Transverse colon (tissue), 4 donors: ENCODE data around the gene POLR2M. TPM values are rescaled to one million over a fixed set of nuclear protein-coding genes. Genes with fewer than 3 reads are reported as not detected.

ENCODE experiments used
- DNase-seq: peaks from one replicate; pipeline ENCODE4 v3.0.0-alpha.2; 2019
- H3K27ac ChIP-seq, 4 donors: fragments of 200-600 bp; sonication (generic); 2 replicates each; pipeline ENCODE4 v1.5.1; 2016 to 2018; ENCODE audit warnings: inconsistent platforms in 4 of 4
- H3K27me3 ChIP-seq: fragments of 200-600 bp; sonication (generic); 2 replicates; pipeline ENCODE4 v1.5.1; 2017; ENCODE audit warnings: inconsistent platforms
- H3K36me3 ChIP-seq, 4 donors: fragments of 200-600 bp; sonication (generic); 2 replicates each; pipeline ENCODE4 v1.5.1; 2017 to 2019; ENCODE audit warnings: inconsistent platforms in 4 of 4
- H3K4me1 ChIP-seq, 4 donors: fragments of 200-600 bp; sonication (generic); 2 replicates each; pipeline ENCODE4 v1.5.1; 2017 to 2020; ENCODE audit warnings: inconsistent platforms in 4 of 4
- H3K4me3 ChIP-seq, 4 donors: fragments of 200-600 bp; sonication (generic); 1 replicate in 1 of 4; 2 replicates in 3 of 4; pipeline versions ENCODE4 v1.5.1 to v1.6.1; 2017 to 2019; ENCODE audit warnings: inconsistent platforms in 4 of 4
- H3K9me3 ChIP-seq, 2 donors: fragments of 200-600 bp; sonication (generic); 2 replicates each; pipeline ENCODE4 v1.5.1; 2017 to 2019; ENCODE audit warnings: inconsistent platforms in 2 of 2
- CTCF ChIP-seq, 5 experiments: fragments of 200-600 bp in 3 of 5; fragments of 450-650 bp in 2 of 5; sonication (generic) in 3 of 5; IDR thresholded peaks; 1 replicate in 2 of 5; 2 replicates in 3 of 5; pipeline ENCODE4 v1.5.1; 2016 to 2017; ENCODE audit warnings: antibody characterized with exemption in 5 of 5, inconsistent platforms in 3 of 5, mild to moderate bottlenecking in 2 of 5, moderate library complexity in 1 of 5
- EP300 ChIP-seq: sonication (generic); formaldehyde crosslinking; IDR thresholded peaks from one replicate; pipeline ENCODE4 v1.6.1; 2017; ENCODE audit warnings: antibody characterized with exemption, low read depth
- POLR2A ChIP-seq: fragments of 450-650 bp; IDR thresholded peaks from one replicate; pipeline ENCODE4 v1.6.1; 2016; ENCODE audit warnings: antibody characterized with exemption, mild to moderate bottlenecking, moderate library complexity
- POLR2AphosphoS5 ChIP-seq, 3 donors: sonication (generic); formaldehyde crosslinking; IDR thresholded peaks; one replicate each; pipeline ENCODE4 v1.6.1; 2016; ENCODE audit warnings: antibody characterized with exemption in 3 of 3
- WGBS, 2 donors: methylation state at CpG; one replicate each; pipeline ENCODE4 v1.1.5; 2018; ENCODE audit warnings: low coverage in 1 of 2; 5-methylcytosine and 5-hydroxymethylcytosine counted together
- in situ Hi-C, 4 donors: fragments of 200-750 bp; cut with MboI; loops; one replicate each; pipeline versions ENCODE4 v1.15.0 to v1.15.1; 2017; ENCODE audit warnings: low sequenced_read_pairs in 3 of 4, low pct_ligation_motif_present in 1 of 4, low pct_unique_long_range_greater_than_20kb in 1 of 4
- intact Hi-C: fragments of 100-400 bp; cut with DNase I; formaldehyde crosslinking; loops from one replicate; pipeline ENCODE4 v1.15.1; 2023; ENCODE audit warnings: low total_unique reads
- total RNA-seq, 4 donors: library from RNA; depleted of rRNA; stranded (reverse); fragments of >200 nt; gene quantifications; one replicate each; pipeline ENCODE4 v1.1.0, GENCODE V29; 2016

Gene POLR2M
- total RNA-seq, 4 donors from 2014 or later = 18.5 to 159 (median 42.2) TPM

GRCh38 chr15:57685306-57686095 lies 21.0 kb upstream of the POLR2M start:
- WGBS, 2 donors = 73 to 79% methylated on average over 4 to 7 of the region's 7 CpGs
- DNase-seq = no peak
- intact Hi-C loops = no loop called here
- no peaks in the 10 kb centered on the region for H3K27me3 ChIP-seq
- no peak overlapping the region for H3K27ac ChIP-seq
- no peaks in the 10 kb centered on the region for H3K9me3 ChIP-seq
- in situ Hi-C loops = no loop called here
- no peaks in the 10 kb centered on the region for H3K36me3 ChIP-seq
- TF ChIP-seq POLR2A (no peak), CTCF (IDR thresholded peaks at IDR 0.05) (no peak), EP300 (no peak), POLR2AphosphoS5 (IDR thresholded peaks at IDR 0.05) (no peak)
- H3K4me1 ChIP-seq = no peaks in the 10 kb centered on the region
- no peak overlapping the region for H3K4me3 ChIP-seq

- Histone ChIP-seq H3K9me3 (no peaks in the 10 kb centered on the region), H3K36me3 (no peaks in the 10 kb centered on the region), H3K27me3 (no peaks in the 10 kb centered on the region), H3K27ac (no peak overlapping the region), H3K4me3 (no peak overlapping the region), H3K4me1 (no peaks in the 10 kb centered on the region)
- no peak for TF ChIP-seq EP300
- intact Hi-C loops = no loop called here
- no peak for DNase-seq
- in situ Hi-C loops = no loop called here
- 77 to 83% methylated on average over 1 to 4 of the region's 4 CpGs for WGBS, 2 donors
Measured at GRCh38 chr15:57686657-57687056, 19.9 kb upstream of the POLR2M start.

DNA sequence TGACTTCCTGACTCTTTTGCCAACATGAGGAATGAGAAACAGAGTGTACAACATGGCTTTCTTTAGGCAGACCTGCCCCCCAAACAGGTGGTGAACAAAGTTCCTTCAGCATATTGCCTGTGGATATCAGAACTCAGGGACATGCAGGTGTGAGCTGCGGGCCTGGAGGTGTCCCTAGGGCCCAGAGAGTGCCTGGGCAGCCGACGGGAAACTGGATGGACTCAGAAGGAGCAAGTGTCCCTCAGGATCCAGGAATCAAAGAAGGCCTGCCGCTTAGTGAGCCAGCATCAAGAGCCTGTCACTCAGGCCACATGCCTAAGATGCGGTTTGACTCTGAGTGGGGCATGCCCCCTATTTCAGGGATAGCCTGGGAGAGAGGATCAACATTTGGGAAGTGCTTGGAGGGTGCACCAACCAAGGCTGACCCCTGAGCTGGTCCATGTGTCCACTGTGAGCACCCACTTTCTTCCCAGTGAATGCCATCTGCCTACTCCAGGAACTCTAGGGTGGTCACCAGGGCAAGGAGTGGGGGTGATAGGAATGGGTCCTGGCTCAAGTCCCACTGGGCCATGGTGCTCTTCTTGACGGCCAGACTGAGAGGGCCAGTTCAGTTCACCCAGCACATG lies 16.1 kb upstream of the POLR2M start:
- H3K4me3 ChIP-seq = no peak overlapping the region
- H3K36me3 ChIP-seq = no peaks in the 10 kb centered on the region
- H3K27ac ChIP-seq = no peak overlapping the region
- no peaks in the 10 kb centered on the region for H3K9me3 ChIP-seq
- no peaks in the 10 kb centered on the region for H3K27me3 ChIP-seq
- no peak for DNase-seq
- no peak for TF ChIP-seq POLR2A
- no peak for TF ChIP-seq EP300
- no peak for TF ChIP-seq CTCF (IDR thresholded peaks at IDR 0.05)
- no peak for TF ChIP-seq POLR2AphosphoS5 (IDR thresholded peaks at IDR 0.05)
- peaks cover 0 to 6% (median 0%) of the 10 kb centered on the region in 4 donors for H3K4me1 ChIP-seq
- in situ Hi-C loops = no loop called here
- intact Hi-C loops = no loop called here
- WGBS, 2 donors = 92% methylated on average over 6 of the region's 6 CpGs; no CpG with 5 or more reads in 1 of the 2 donors

GRCh38 chr15:57691082-57691481 lies 15.4 kb upstream of the POLR2M start:
- H3K27me3 ChIP-seq = no peaks in the 10 kb centered on the region
- no peak for DNase-seq
- peaks cover 0 to 6% (median 0%) of the 10 kb centered on the region in 4 donors for H3K4me1 ChIP-seq
- intact Hi-C loops = no loop called here
- H3K4me3 ChIP-seq = no peak overlapping the region
- 20 to 27% methylated on average over 1 of the region's 1 CpG for WGBS, 2 donors
- H3K9me3 ChIP-seq = no peaks in the 10 kb centered on the region
- TF ChIP-seq EP300 (no peak), POLR2AphosphoS5 (IDR thresholded peaks at IDR 0.05) (no peak), CTCF (IDR thresholded peaks at IDR 0.05) (no peak), POLR2A (no peak)
- H3K36me3 ChIP-seq = no peaks in the 10 kb centered on the region
- no peak overlapping the region for H3K27ac ChIP-seq
- in situ Hi-C loops = no loop called here
